HepG2 (cell line): ENCODE measurements around the gene RNF114. TPM values are rescaled to one million over a fixed set of nuclear protein-coding genes. Genes with fewer than 3 reads are reported as not detected.

ENCODE experiments used
- ADNP ChIP-seq: sonication (generic); formaldehyde crosslinking; IDR thresholded peaks from 2 replicates; pipeline ENCODE4 v1.4.0; 2020; ENCODE audit warnings: missing genetic modification reagents
- DMTF1 ChIP-seq: sonication (generic); formaldehyde crosslinking; IDR thresholded peaks from 2 replicates; pipeline ENCODE4 v1.4.0; 2020; ENCODE audit warnings: mild to moderate bottlenecking, missing genetic modification reagents
- GLMP ChIP-seq: sonication (generic); formaldehyde crosslinking; IDR thresholded peaks from 2 replicates; pipeline ENCODE4 v1.9.0; 2021; ENCODE audit warnings: missing genetic modification reagents, mild to moderate bottlenecking, borderline replicate concordance
- HOXD1 ChIP-seq: sonication (generic); formaldehyde crosslinking; IDR thresholded peaks from 2 replicates; pipeline ENCODE4 v1.5.0; 2020; ENCODE audit warnings: missing genetic modification reagents
- JUNB ChIP-seq: sonication (generic); formaldehyde crosslinking; IDR thresholded peaks from 2 replicates; pipeline ENCODE4 v1.8.0; 2022; ENCODE audit warnings: missing genetic modification reagents, mild to moderate bottlenecking, borderline replicate concordance
- KLF9 ChIP-seq: IDR thresholded peaks from 2 replicates; pipeline ENCODE4 v1.6.1; 2016; ENCODE audit warnings: low read depth
- MLLT10 ChIP-seq: sonication (generic); formaldehyde crosslinking; IDR thresholded peaks from 2 replicates; pipeline ENCODE4 v1.4.0; 2020; ENCODE audit warnings: missing genetic modification reagents
- NCOR1 ChIP-seq: fragments of 200-600 bp; sonication (generic); IDR thresholded peaks from 2 replicates; pipeline ENCODE4 v1.7.0; 2017; ENCODE audit warnings: antibody characterized with exemption, low read length, borderline replicate concordance
- PAX8 ChIP-seq: sonication (generic); formaldehyde crosslinking; IDR thresholded peaks from 2 replicates; pipeline ENCODE4 v1.8.0; 2022; ENCODE audit warnings: mild to moderate bottlenecking, missing genetic modification reagents, borderline replicate concordance
- PHF8 ChIP-seq: sonication (generic); formaldehyde crosslinking; IDR thresholded peaks from 2 replicates; pipeline ENCODE4 v1.5.0; 2020; ENCODE audit warnings: missing genetic modification reagents
- SP140L ChIP-seq: sonication (generic); formaldehyde crosslinking; IDR thresholded peaks from 2 replicates; pipeline ENCODE4 v1.4.0; 2020; ENCODE audit warnings: missing genetic modification reagents, borderline replicate concordance
- STAT5B ChIP-seq: sonication (generic); formaldehyde crosslinking; IDR thresholded peaks from 2 replicates; pipeline ENCODE4 v1.4.0; 2020; ENCODE audit warnings: missing genetic modification reagents
- TBX2 ChIP-seq: sonication (generic); formaldehyde crosslinking; IDR thresholded peaks from 2 replicates; pipeline ENCODE4 v1.5.0; 2020; ENCODE audit warnings: missing genetic modification reagents, mild to moderate bottlenecking, borderline replicate concordance
- ZBTB4 ChIP-seq: sonication (generic); formaldehyde crosslinking; IDR thresholded peaks from 2 replicates; pipeline ENCODE4 v1.4.0; 2020; ENCODE audit warnings: missing genetic modification reagents, mild to moderate bottlenecking, borderline replicate concordance
- ZFP36L2 ChIP-seq: sonication (generic); formaldehyde crosslinking; IDR thresholded peaks from 2 replicates; pipeline ENCODE4 v1.4.0; 2020; ENCODE audit warnings: missing genetic modification reagents
- ZNF296 ChIP-seq: sonication (generic); formaldehyde crosslinking; conservative IDR thresholded peaks from 2 replicates; pipeline ENCODE4 v1.5.0; 2020; ENCODE audit warnings: mild to moderate bottlenecking, missing genetic modification reagents
- ZNF549 ChIP-seq: sonication (generic); formaldehyde crosslinking; IDR thresholded peaks from 2 replicates; pipeline ENCODE4 v1.5.0; 2020; ENCODE audit warnings: missing genetic modification reagents
- ZNF619 ChIP-seq: sonication (generic); formaldehyde crosslinking; IDR thresholded peaks from 2 replicates; pipeline ENCODE4 v1.4.0; 2020; ENCODE audit warnings: mild to moderate bottlenecking, missing genetic modification reagents
- ZSCAN29 ChIP-seq: sonication (generic); formaldehyde crosslinking; conservative IDR thresholded peaks from 2 replicates; pipeline ENCODE4 v1.4.0; 2020; ENCODE audit warnings: mild to moderate bottlenecking, missing genetic modification reagents
- polyA plus RNA-seq, 8 experiments: library from polyadenylated mRNA; depleted of rRNA in 3 of 8; stranded (reverse) in 7 of 8; unstranded in 1 of 8; fragments of >200 nt; fragmentation: Illumina TruSeq in 4 of 8; extraction: Trizol in 4 of 8; gene quantifications; 2 replicates each; pipeline versions ENCODE4 v1.2.1 to v1.2.3, GENCODE V29; 2011 to 2016; ENCODE audit warnings: low read depth in 4 of 8, missing spikeins in 1 of 8, mixed read lengths in 1 of 8; ENCODE audit not compliant: insufficient read depth in 1 of 8
- total RNA-seq, 5 experiments: library from RNA; depleted of rRNA; stranded (reverse); fragments of >200 nt; fragmentation: Illumina TruSeq; extraction: Trizol; gene quantifications; 2 replicates each; pipeline ENCODE4 v1.2.3, GENCODE V29; 2016; ENCODE audit warnings: low read depth in 1 of 5
- TF ChIP-seq, protein P1 (sequence below): sonication (generic); formaldehyde crosslinking; IDR thresholded peaks from 2 replicates; pipeline ENCODE4 v1.4.0; 2020; ENCODE audit warnings: missing genetic modification reagents

The RNF114 gene
- total and polyA plus RNA-seq, 2 of the 13 experiments (the other 11 are each of a cell fraction or from before 2014, with no cell fraction given): 119 to 126 TPM

- TF ChIP-seq DMTF1 (CRISPR knock-in tag) (no peak), HOXD1 (CRISPR knock-in tag) (no peak), GLMP (CRISPR knock-in tag) (no peak), PAX8 (CRISPR knock-in tag) (no peak), TBX2 (no peak; the same call in 1 of the 2 replicates), ZNF619 (CRISPR knock-in tag) (no peak), SP140L (CRISPR knock-in tag) (no peak), NCOR1 (no peak), ZBTB4 (CRISPR knock-in tag) (no peak), ZSCAN29 (CRISPR knock-in tag) (0 out of 2 replicates have a peak, but pooled peaks have one; percentile 14), MLLT10 (CRISPR knock-in tag) (no peak), PHF8 (no peak), KLF9 (CRISPR knock-in tag) (no peak), ZNF296 (CRISPR knock-in tag) (no peak), JUNB (no peak), ADNP (CRISPR knock-in tag) (no peak), ZNF549 (CRISPR knock-in tag) (no peak), ZFP36L2 (no peak), STAT5B (CRISPR knock-in tag) (no peak)
- TF ChIP-seq, protein P1, sequence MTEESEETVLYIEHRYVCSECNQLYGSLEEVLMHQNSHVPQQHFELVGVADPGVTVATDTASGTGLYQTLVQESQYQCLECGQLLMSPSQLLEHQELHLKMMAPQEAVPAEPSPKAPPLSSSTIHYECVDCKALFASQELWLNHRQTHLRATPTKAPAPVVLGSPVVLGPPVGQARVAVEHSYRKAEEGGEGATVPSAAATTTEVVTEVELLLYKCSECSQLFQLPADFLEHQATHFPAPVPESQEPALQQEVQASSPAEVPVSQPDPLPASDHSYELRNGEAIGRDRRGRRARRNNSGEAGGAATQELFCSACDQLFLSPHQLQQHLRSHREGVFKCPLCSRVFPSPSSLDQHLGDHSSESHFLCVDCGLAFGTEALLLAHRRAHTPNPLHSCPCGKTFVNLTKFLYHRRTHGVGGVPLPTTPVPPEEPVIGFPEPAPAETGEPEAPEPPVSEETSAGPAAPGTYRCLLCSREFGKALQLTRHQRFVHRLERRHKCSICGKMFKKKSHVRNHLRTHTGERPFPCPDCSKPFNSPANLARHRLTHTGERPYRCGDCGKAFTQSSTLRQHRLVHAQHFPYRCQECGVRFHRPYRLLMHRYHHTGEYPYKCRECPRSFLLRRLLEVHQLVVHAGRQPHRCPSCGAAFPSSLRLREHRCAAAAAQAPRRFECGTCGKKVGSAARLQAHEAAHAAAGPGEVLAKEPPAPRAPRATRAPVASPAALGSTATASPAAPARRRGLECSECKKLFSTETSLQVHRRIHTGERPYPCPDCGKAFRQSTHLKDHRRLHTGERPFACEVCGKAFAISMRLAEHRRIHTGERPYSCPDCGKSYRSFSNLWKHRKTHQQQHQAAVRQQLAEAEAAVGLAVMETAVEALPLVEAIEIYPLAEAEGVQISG: no peak
Measured at GRCh38 chr20:49948809-49949507, 12.8 kb downstream of the RNF114 start (continued).
